NOMO-1 treated with DMSO at 0.1 percent for 48 hours (cell line): Measurements from ENCODE around the gene CYP2W1.
"Not testable (repeated sequence)": the region's sequence is repeated elsewhere in the genome, so short reads cannot be mapped to it uniquely, and the experiment has no call there.

Experiments used
- DNase-seq: peaks from one replicate; lab custom pipeline; 2025; ENCODE audit not compliant: unreplicated experiment; lab: John Stamatoyannopoulos, UW

CYP2W1 gene

DNA sequence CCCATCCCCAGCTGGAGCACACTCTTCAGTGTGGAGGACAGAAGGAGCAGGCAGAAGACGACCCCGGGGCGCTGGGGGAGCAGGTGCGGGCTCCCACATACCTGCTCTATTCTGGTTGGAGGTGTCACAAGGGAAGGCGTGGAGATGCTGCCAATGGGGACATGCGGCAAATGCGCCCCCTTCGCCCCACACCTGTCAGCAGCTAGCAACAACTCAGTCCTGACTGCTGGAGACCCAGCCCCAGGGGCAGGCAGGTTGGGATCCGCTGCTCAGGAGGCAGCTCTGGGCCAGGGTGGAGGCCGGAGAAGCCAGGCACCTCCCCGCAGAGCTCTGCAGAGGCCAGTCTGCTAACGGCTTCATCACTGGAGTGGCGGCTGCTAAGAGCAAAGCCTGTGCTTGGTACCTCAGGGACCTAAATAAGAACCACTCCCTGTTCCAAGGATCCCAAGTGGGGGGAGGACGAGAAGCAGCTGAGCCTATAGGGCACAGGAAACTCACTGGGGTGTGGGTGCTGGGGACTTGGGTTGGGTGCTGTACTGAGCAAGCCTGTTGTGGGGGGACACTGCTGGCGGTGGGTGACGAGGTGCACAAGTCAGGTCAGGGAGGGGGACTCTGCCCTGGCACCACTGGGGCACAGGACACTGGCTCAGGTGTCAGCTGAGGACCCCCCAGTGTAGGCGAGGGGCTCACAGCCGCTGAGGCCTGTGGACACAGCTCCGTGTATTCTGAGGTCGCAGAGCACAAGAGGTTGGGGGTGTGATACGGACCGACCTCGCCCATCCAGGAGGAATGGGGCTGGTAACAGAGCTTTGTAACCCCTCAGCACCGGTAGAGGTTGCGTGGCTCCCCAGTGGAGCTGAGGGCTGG lies 42.1 kb downstream of the CYP2W1 start:
- no peak for DNase-seq

DNA sequence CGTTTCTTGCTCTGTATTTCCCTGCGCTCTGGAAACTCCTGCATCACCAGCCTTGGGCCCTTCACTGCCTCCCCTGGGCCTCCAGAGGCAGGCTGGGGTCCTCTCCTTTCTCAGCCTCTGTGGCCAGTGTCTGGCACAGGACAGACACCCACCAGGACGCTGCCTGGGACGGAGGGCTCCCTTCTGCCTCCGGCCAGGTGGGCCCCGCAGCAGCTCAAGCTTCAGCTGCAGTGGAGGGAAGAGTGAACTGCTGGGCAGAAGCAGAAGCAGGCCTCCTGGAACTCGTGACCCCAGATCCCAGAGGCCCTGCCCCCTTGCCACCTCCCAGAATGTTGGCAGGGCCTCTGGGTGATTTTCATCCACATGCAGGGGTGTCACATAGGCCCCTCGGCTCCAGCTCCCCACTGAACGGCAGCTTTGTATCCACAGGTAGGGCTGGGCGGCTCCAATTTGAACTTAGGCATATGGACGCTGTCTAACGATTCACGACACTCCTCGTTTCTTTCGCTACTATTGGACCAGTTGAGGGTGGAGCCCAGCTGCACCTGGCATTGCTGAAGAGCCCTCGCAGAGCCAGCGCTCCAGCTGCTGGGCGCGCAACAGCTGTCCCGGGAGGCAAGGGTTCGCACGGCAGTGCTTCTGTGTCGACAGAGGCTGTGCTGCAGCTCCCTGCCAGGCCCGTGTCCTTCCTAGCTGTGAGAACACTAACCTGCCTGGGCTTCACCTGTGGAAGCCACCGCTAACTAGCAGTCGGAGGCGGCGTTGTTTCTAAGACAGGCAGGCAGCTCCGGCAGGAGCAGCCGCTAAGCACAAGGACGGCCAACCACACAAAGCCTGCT lies 43.0 kb downstream of the CYP2W1 start:
- DNase-seq = no peak

DNA sequence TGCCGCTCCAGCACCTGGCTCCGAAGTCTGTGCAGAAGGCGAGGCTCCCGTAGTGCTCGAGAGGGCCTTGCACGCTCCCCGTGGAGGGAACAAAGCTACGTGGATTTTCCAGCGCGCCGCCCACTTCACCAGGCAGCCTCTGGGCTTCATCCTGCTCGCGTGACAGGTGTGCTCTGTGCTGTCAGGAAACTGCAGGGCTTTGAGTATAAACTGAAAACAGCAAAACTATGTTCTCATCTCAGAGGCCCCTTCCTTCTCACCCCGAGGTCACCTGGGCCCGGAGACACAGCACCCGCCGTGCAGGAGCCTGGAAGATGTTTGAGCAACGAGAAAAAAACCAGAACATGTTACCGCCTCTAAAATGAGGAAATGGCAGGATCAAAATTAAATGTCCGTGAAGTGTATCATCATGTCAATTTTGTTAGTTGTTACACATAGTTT lies 43.8 kb downstream of the CYP2W1 start:
- DNase-seq = peak; percentile 62

DNA sequence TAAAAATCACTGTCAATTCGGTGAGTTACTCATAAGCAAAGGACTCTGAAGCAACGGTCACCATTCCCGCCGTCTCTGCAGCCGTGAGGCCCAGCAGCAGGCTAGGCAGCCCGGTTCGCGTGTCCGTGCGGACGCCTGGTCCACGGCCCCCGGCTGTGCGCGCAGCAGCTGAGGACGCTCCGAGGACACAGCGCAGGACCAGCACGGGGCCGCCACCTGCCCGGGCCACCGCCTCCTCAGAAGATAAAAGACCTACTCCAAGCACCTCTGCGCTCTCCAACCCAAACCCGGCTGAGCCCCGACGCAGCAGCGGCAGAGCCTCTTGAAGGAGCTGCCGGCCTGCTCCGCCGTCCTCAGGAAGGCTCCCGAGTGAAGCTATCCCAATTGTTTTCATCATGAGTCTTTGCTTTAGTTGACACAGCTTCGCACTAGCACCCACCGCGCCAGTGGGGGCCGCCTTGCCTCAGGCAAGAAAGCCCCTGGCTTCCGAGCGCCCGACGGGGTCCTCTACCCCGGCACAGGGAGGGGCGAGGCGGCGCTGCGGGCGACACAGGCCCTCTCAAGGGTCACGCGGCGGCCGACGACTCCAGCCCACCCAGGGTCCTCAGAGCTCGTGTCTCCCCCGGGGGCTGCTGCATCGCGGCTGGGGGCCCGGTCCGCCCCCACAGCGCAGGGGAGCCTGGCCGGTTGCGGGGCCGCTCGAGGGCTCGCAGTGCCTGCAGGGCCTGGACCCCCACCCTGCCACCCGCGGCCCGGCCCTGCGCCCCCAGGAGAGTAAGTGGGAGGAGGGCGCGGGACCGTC lies 44.5 kb downstream of the CYP2W1 start:
- no peak for DNase-seq

DNA sequence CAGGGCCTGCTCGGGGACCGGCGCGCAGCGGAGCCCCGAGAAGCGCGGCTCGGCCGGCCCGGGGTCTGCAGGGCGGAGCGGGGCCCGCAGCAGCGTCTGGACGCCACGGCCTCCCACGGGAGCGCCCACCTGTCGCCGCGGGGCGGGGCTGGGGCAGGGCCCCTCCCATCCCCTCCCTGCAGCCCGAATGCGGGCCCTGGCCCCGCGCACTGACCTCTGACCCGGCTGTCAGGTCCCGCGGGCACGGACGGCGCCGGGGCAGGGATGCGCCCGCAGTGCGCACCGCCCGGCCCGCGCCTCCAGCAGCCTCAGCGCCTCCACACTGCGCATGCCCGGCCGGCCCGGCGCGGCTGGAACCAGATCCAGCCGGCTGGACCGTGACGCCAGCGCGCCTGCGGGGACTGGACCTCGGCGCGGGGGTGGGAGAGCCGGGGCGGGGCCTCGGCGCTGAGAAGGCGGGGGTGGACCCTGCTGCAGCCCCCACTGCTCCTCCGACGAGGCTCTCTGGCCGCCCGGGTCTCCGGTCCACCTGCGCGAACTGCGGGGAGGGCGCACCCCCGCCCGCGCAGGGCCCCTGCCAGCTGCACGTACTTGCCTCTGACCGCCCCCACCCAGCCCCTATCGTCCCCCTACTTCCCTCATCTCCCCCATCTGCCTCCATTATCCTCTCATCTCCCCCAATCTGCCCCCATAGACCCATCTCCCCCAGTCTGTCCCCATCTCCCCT lies 45.2 kb downstream of the CYP2W1 start:
- peak; percentile 68 for DNase-seq

DNA sequence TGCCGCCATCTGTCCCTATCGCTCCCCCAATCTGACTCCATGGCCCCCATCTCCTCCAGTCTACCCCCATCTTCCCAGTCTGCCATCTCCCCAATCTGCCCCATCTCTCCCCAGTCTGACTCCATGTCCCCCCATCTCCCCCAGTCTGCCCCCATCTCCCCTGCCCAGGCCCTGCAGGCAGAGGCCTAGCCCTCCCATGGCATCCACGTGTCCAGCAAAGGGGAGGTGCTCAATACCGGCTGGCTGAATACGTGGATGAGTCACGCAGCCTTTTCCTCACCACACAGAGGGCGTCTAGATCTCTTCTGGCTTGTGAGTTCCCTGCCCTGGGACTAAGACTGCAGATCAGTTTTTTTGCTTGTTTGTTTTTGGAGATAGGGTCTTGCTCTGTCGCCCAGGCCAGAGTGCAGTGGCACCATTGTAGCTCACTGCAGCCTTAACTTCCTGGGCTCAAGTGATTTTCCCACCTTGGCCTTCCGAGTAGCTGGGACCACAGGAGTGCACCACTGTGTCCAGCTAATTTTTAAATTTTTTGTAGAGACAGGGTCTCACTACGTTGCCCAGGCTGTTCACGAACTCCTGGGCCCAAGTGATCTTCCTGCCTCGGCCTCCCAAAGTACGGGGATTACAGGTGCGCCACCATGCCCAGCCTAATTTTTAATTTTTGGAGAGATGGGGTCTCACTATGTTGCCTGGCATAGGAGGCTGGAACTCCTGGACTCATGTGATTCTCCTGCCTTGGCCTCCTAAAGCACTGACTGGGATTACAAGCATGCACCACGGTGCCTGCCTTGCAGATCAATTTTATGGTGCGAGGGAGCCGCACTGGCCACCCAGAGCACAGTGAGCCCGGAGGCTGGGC lies 46.0 kb downstream of the CYP2W1 start:
- peak; percentile 96 for DNase-seq

DNA sequence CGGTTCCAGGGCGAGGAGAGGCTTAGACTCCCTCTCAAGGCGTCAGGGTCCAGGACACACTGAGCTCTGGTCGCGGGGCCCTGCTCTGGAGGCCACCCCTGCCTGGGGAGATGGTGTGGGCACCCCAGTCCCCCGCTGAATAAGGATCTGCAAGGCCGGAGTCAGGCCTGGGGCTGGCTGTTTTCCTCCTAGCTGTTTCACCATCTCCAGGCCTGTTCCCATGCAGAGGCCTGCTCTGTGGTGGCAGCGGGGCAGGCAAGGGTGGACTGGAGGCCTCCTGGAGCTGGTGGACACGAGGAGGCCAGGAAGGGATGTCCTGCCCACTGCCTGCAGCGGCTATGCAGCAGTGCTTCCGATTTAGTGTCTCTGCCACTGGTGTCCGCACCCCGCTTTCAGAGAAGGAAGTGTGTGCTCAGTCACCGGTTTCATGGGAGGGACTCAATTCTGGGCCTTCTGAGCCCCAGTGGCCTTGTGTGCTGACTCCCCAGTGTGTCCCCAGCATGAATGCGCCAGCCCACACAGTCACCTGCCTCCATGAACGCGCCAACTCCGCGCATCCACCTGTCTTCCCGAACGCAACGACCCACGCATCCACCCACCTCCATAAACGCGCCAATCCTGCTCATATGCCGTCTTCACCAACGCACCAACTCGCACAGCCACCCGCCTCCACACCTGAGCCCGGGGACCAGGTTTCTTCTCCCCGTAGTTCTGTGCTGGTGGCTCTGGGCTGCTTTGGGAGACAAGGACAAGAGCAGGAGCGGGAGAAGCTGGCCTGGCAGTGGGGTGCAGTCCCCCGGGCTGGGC lies 46.9 kb downstream of the CYP2W1 start:
- DNase-seq = peak; percentile 30

DNA sequence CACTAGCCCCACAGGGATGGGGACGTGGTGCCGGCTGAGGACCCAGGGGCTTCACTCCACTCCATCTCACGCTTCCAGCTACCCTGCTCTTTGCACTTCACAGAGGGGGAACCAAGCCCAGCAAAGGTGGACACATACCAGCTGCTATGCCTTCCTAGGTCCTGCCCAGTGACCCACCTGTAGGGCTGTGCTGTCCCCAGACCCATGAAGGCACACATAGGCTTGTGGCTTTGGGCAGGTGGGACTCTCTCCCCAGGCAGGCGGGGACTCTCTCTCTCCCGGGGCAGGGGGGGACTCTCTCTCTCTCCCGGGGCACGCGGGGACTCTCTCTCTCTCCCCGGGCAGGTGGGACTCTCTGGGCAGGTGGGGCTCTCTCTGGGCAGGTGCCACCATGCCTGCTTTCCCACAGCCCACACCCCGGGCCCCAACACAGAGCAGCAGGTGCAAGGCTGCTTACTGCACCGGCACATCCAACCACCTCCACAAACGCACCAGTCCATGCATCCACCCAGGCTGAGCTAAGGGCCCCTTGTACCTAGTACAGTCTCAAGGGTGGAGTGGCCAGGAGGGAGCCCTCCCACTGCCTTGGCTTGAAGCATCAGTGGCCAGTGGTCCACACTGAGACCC lies 47.6 kb downstream of the CYP2W1 start:
- DNase-seq = no peak

DNA sequence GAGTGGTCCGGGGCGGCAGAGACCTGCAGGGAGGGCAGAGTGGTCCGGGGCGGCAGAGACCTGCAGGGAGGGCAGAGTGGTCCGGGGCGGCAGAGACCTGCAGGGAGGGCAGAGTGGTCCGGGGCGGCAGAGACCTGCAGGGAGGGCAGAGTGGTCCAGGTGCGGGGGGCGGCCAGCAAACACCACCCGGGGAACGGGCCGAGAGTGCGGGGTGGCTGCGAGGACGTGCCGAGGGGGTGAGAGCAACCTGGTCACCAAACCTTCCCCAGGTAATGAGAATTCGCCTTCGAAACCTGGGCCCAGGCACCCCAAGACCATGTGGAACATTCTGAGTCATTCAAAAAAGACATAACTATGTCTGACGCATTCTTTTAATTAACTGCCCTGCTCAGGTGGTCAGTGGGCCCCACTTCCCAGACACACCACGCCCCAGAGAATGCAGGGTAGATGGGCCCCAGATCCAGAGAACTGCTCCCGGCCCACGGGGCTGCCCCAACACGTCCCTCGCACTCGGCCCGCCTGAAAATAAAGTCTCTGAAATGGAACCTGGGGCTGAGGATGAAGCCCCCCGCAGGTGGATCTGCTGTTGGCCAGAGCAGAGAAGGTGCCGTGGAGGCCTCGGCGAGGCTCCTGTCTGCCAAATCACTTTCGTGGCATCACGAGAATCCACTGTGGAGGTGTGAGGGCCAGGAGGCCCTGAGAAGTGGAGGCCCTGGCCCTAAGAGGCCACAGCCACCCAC lies 48.9 kb downstream of the CYP2W1 start:
- no peak for DNase-seq

DNA sequence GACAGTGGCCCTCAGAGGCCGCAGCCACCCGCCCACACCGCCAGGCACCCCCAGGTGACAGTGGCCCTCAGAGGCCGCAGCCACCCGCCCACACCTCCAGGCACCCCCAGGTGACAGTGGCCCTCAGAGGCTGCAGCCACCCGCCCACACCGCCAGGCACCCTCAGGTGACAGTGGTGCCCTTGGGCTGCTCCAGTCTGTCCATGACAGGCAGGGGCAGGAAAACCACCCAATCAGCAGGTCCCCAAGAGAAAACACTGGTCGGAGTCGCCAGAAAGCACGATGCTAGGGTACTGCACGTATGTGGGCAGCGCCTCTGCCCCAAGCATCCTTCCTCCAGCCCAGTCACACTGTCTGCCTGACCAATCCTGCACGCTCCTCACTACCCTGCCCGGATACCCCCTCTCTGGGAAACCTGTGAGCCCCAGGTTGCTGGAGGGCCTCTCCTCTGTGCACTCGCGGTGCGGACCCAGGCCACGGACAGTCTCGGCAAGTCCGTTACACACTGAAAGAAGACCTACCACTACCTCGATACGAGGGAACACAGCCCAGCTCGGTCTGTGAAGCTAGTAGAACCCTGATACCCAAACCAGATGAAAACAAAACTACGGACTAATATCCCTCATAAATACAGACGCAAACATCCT lies 49.7 kb downstream of the CYP2W1 start:
- DNase-seq = no peak

DNA sequence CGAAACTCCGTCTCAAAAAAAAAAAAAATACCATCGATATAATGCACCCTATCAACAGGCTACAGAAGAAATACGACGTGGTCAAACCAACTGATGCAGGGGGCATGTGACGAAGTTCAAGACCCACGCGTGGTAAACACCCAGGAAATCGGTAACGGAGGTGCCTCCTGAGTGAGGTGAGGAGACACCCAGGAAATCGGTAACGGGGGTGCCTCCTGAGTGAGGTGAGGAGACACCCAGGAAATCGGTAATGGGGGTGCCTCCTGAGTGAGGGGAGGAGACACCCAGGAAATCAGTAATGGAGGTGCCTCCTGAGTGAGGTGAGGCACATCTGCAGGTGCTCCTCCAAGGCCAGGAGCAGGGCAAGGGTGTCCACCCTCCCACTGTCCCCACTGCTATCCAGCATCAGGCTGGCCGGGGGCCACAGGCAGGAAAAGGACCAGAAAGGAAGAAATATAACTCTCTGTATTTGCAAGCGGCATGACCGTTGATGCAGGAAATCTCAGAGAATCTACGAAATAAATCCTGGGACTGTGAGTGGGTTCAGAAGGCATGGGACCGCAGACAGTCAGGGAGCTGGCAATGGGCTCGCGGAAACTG lies 50.7 kb downstream of the CYP2W1 start:
- DNase-seq = no peak

DNA sequence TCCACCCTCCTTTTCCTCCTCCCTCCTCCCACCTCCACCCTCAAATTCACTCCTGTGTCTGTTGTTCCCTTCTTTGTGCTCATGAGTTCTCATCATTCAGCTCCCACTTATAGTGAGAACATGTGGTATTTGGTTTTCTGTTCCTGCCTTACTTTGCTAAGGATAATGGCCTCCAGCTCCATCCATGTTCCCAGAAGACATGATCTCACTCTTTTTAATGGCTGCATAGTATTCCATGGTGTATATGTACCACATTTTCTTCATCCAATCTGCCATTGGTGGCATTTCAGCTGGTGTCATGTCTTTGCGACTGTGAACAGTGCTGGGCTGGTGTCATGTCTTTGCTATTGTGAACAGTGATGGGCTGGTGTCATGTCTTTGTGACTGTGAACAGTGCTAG lies 51.8 kb downstream of the CYP2W1 start:
- not testable (repeated sequence) for DNase-seq

DNA sequence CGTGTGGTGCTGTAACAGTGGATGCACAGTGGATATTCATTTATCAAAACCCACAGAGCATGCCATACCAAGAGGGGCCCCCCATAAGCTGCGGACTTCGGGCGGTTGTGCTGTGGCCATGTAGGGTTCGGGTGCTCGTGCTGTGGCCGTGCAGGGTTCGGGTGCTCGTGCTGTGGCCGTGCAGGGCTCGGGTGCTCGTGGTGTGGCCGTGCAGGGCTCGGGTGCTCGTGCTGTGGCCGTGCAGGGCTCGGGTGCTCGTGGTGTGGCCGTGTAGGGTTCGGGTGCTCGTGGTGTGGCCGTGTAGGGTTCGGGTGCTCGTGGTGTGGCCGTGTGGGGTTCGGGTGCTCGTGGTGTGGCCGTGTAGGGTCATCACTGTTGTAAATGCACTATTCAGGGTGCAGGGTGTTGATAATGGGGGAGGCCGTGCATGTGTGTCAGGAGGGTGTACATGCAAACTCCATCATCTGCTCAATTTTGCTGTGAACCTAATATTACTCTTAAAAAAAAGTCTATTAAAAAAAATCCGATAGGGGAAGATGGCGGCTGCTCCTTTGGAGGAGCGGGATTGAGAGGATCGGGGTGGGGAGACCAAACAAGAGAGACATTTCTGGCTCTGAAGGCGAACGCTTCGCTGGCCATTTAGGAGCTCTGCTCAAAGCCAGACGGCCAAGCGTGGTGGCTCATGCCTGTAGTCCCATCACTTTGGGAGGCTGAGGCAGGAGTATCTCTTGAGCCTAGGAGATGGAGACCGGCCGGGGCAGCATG lies 53.4 kb downstream of the CYP2W1 start:
- DNase-seq = not testable (repeated sequence)
